Right lobe of liver (tissue), 4 donors: Measurements from ENCODE around the gene PIK3R2.

Experiments
- POLR2A ChIP-seq: fragments of 450-650 bp; IDR thresholded peaks from one replicate; pipeline ENCODE4 v1.6.1; 2017; ENCODE audit warnings: antibody characterized with exemption, mild to moderate bottlenecking
- TF ChIP-seq, protein P1 (sequence below), 4 donors: fragments of 200-600 bp in 3 of 4; fragments of 450-650 bp in 1 of 4; IDR thresholded peaks; one replicate each; pipeline versions ENCODE4 v1.5.1 to v1.8.0; 2016 to 2022; ENCODE audit warnings: antibody characterized with exemption in 4 of 4, mild to moderate bottlenecking in 2 of 4
- donor health status: DM: no; HTN: no; CAD: no.
- donor health status: DM: no; HTN: no; CAD: no.
- donor health status: DM: no; HTN: yes; CAD: no.

DNA sequence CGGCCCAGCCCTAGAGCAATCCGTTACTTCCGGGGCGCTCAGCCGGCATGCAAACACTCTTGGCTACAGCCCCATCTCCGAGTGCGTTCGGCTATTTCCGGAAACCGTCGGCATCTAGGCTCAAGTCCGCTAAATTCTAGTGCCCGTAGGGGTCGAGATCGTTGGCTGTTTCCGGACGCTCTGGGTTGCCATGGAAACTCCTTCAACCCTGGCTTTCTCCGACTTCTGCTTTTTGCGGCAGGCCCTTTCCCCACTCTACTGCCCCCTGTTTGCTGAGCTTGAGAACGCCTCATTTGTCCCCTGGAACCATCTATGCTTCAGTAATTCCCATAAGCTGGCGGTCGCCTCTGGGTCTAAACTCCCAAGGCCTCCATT, 534 bp upstream of the PIK3R2 start:
- TF ChIP-seq POLR2A, result no peak
- TF ChIP-seq, protein P1, sequence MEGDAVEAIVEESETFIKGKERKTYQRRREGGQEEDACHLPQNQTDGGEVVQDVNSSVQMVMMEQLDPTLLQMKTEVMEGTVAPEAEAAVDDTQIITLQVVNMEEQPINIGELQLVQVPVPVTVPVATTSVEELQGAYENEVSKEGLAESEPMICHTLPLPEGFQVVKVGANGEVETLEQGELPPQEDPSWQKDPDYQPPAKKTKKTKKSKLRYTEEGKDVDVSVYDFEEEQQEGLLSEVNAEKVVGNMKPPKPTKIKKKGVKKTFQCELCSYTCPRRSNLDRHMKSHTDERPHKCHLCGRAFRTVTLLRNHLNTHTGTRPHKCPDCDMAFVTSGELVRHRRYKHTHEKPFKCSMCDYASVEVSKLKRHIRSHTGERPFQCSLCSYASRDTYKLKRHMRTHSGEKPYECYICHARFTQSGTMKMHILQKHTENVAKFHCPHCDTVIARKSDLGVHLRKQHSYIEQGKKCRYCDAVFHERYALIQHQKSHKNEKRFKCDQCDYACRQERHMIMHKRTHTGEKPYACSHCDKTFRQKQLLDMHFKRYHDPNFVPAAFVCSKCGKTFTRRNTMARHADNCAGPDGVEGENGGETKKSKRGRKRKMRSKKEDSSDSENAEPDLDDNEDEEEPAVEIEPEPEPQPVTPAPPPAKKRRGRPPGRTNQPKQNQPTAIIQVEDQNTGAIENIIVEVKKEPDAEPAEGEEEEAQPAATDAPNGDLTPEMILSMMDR (IDR thresholded peaks at IDR 0.05), result peak; percentile 46 to 57 (median 48)
